Measurements from ENCODE around the gene PFN1. TPM values are rescaled to one million over a fixed set of nuclear protein-coding genes. Genes with fewer than 3 reads are reported as not detected.

PFN1 gene
- total RNA-seq, 1 experiment from 2014 or later, result 1,337 TPM

- Histone ChIP-seq H3K9me3 (replicated peaks) (no peaks in the 10 kb centered on the region), H3K4me3 (peak overlapping the region; percentile 92), H3K36me3 (peaks cover 76% of the 10 kb centered on the region), H3K27ac (peak overlapping the region; percentile 50), H3K27me3 (replicated peaks) (no peaks in the 10 kb centered on the region), H3K4me1 (replicated peaks) (peaks cover 54% of the 10 kb centered on the region)
- peak; percentile 76 to 92 for DNase-seq (ENCODE audit: low read depth in 1 of 2, low spot score in 2 of 2)
Observed at GRCh38 chr17:4945176-4945943, 3.0 kb downstream of the PFN1 start.

- no peaks in the 10 kb centered on the region for H3K27me3 ChIP-seq (replicated peaks)
- H3K4me3 ChIP-seq, result no peak overlapping the region
- no peak for DNase-seq (ENCODE audit: low read depth in 1 of 2, low spot score in 2 of 2)
- H3K9me3 ChIP-seq (replicated peaks), result no peaks in the 10 kb centered on the region
- H3K27ac ChIP-seq, result peak overlapping the region; percentile 50
- H3K36me3 ChIP-seq, result peaks cover 76% of the 10 kb centered on the region
- H3K4me1 ChIP-seq (replicated peaks), result peaks cover 48% of the 10 kb centered on the region
Observed at GRCh38 chr17:4944554-4945175, 3.7 kb downstream of the PFN1 start.

- no peaks in the 10 kb centered on the region for H3K27me3 ChIP-seq (replicated peaks)
- no peak for DNase-seq (ENCODE audit: low read depth in 1 of 2, low spot score in 2 of 2)
- H3K36me3 ChIP-seq, result peaks cover 76% of the 10 kb centered on the region
- no peak overlapping the region for H3K27ac ChIP-seq
- no peaks in the 10 kb centered on the region for H3K9me3 ChIP-seq (replicated peaks)
- H3K4me3 ChIP-seq, result no peak overlapping the region
- H3K4me1 ChIP-seq (replicated peaks), result peaks cover 43% of the 10 kb centered on the region
Observed at GRCh38 chr17:4944163-4944553, 4.2 kb downstream of the PFN1 start.

GRCh38 chr17:4942760-4943508 is 5.4 kb downstream of the PFN1 start:
- Histone ChIP-seq H3K27me3 (replicated peaks) (no peaks in the 10 kb centered on the region), H3K27ac (no peak overlapping the region), H3K9me3 (replicated peaks) (no peaks in the 10 kb centered on the region), H3K4me3 (no peak overlapping the region), H3K36me3 (peaks cover 82% of the 10 kb centered on the region), H3K4me1 (replicated peaks) (peaks cover 43% of the 10 kb centered on the region)
- DNase-seq (ENCODE audit: low read depth in 1 of 2, low spot score in 2 of 2), result no peak

- no peak overlapping the region for H3K27ac ChIP-seq
- peaks cover 75% of the 10 kb centered on the region for H3K36me3 ChIP-seq
- no peak for DNase-seq (ENCODE audit: low read depth in 1 of 2, low spot score in 2 of 2)
Observed at GRCh38 chr17:4941319-4941610, 7.1 kb downstream of the PFN1 start.

GRCh38 chr17:4940555-4941318 is 7.6 kb downstream of the PFN1 start:
- Histone ChIP-seq H3K27ac (peak overlapping the region; percentile 79), H3K27me3 (replicated peaks) (no peaks in the 10 kb centered on the region), H3K36me3 (peaks cover 69% of the 10 kb centered on the region), H3K4me3 (peak overlapping the region; percentile 59), H3K4me1 (replicated peaks) (peaks cover 37% of the 10 kb centered on the region), H3K9me3 (replicated peaks) (no peaks in the 10 kb centered on the region)
- no peak for DNase-seq (ENCODE audit: low read depth in 1 of 2, low spot score in 2 of 2)

More at GRCh38 chr17:4941319-4941610, 7.1 kb downstream of the PFN1 start:
- Histone ChIP-seq H3K4me3 (peak overlapping the region; percentile 59), H3K4me1 (replicated peaks) (peaks cover 41% of the 10 kb centered on the region), H3K27me3 (replicated peaks) (no peaks in the 10 kb centered on the region), H3K9me3 (replicated peaks) (no peaks in the 10 kb centered on the region)

- peak; percentile 97 to 99 for DNase-seq (ENCODE audit: low read depth in 1 of 2, low spot score in 2 of 2)
- H3K9me3 ChIP-seq (replicated peaks), result no peaks in the 10 kb centered on the region
- H3K36me3 ChIP-seq, result peaks cover 62% of the 10 kb centered on the region
- H3K27me3 ChIP-seq (replicated peaks), result no peaks in the 10 kb centered on the region
- peaks cover 29% of the 10 kb centered on the region for H3K4me1 ChIP-seq (replicated peaks)
- H3K27ac ChIP-seq, result peak within 1 kb of the TSS; percentile 79
- H3K4me3 ChIP-seq, result peak within 1 kb of the TSS; percentile 59
Observed at GRCh38 chr17:4939796-4940554, 8.4 kb downstream of the PFN1 start, which contains the start of the genes RNF167 and SLC25A11. Gene RNF167, plus strand, starts transcription at chr17:4940268. Its CDS starts 642 bp downstream, at chr17:4940910. Gene SLC25A11, minus strand, starts transcription at chr17:4940046. Its CDS starts 136 bp downstream, at chr17:4939910.

GRCh38 chr17:4939546-4939795 is 8.9 kb downstream of the PFN1 start:
- H3K27me3 ChIP-seq (replicated peaks), result no peaks in the 10 kb centered on the region
- H3K27ac ChIP-seq, result no peak overlapping the region
- DNase-seq (ENCODE audit: low read depth in 1 of 2, low spot score in 2 of 2), result no peak
- peak overlapping the region; percentile 59 for H3K4me3 ChIP-seq
- peaks cover 26% of the 10 kb centered on the region for H3K4me1 ChIP-seq (replicated peaks)
- H3K9me3 ChIP-seq (replicated peaks), result no peaks in the 10 kb centered on the region
- H3K36me3 ChIP-seq, result peaks cover 57% of the 10 kb centered on the region

GRCh38 chr17:4938688-4939545 is 9.4 kb downstream of the PFN1 start:
- DNase-seq (ENCODE audit: low read depth in 1 of 2, low spot score in 2 of 2), result peak in 1 of 2 experiments; percentile 14
- peak overlapping the region; percentile 59 for H3K4me3 ChIP-seq
- peaks cover 51% of the 10 kb centered on the region for H3K36me3 ChIP-seq
- no peaks in the 10 kb centered on the region for H3K9me3 ChIP-seq (replicated peaks)
- H3K27ac ChIP-seq, result no peak overlapping the region
- H3K27me3 ChIP-seq (replicated peaks), result no peaks in the 10 kb centered on the region
- peaks cover 28% of the 10 kb centered on the region for H3K4me1 ChIP-seq (replicated peaks)

- Histone ChIP-seq H3K4me3 (no peak overlapping the region), H3K4me1 (replicated peaks) (peaks cover 34% of the 10 kb centered on the region), H3K27ac (no peak overlapping the region), H3K27me3 (replicated peaks) (no peaks in the 10 kb centered on the region), H3K9me3 (replicated peaks) (no peaks in the 10 kb centered on the region), H3K36me3 (peaks cover 43% of the 10 kb centered on the region)
- DNase-seq (ENCODE audit: low read depth in 1 of 2, low spot score in 2 of 2), result no peak
Observed at GRCh38 chr17:4938069-4938491, 10.2 kb downstream of the PFN1 start.

GRCh38 chr17:4937553-4937952 is 10.8 kb downstream of the PFN1 start:
- no peaks in the 10 kb centered on the region for H3K9me3 ChIP-seq (replicated peaks)
- no peak overlapping the region for H3K27ac ChIP-seq
- H3K4me3 ChIP-seq, result no peak overlapping the region
- no peaks in the 10 kb centered on the region for H3K27me3 ChIP-seq (replicated peaks)
- peaks cover 38% of the 10 kb centered on the region for H3K36me3 ChIP-seq
- no peak for DNase-seq (ENCODE audit: low read depth in 1 of 2, low spot score in 2 of 2)
- peaks cover 34% of the 10 kb centered on the region for H3K4me1 ChIP-seq (replicated peaks)

GRCh38 chr17:4936436-4936835 is 11.9 kb downstream of the PFN1 start:
- no peaks in the 10 kb centered on the region for H3K27me3 ChIP-seq (replicated peaks)
- H3K27ac ChIP-seq, result no peak overlapping the region
- H3K36me3 ChIP-seq, result peaks cover 28% of the 10 kb centered on the region
- H3K4me3 ChIP-seq, result no peak overlapping the region
- peaks cover 28% of the 10 kb centered on the region for H3K4me1 ChIP-seq (replicated peaks)
- no peaks in the 10 kb centered on the region for H3K9me3 ChIP-seq (replicated peaks)
- DNase-seq (ENCODE audit: low read depth in 1 of 2, low spot score in 2 of 2), result no peak

Measured in SJSA1 (cell line).